Measurements from ENCODE around the gene ARHGAP44. TPM values are rescaled to one million over a fixed set of nuclear protein-coding genes. Genes with fewer than 3 reads are reported as not detected.

ARHGAP44 gene
- total RNA-seq, 1 experiment from 2014 or later: 0.40 TPM

- H3K36me3 ChIP-seq (ENCODE audit: low read depth, low read length): no peaks in the 10 kb centered on the region
These were observed 178.7 kb downstream of the ARHGAP44 start for GRCh38 chr17:12967962-12968361.

DNA sequence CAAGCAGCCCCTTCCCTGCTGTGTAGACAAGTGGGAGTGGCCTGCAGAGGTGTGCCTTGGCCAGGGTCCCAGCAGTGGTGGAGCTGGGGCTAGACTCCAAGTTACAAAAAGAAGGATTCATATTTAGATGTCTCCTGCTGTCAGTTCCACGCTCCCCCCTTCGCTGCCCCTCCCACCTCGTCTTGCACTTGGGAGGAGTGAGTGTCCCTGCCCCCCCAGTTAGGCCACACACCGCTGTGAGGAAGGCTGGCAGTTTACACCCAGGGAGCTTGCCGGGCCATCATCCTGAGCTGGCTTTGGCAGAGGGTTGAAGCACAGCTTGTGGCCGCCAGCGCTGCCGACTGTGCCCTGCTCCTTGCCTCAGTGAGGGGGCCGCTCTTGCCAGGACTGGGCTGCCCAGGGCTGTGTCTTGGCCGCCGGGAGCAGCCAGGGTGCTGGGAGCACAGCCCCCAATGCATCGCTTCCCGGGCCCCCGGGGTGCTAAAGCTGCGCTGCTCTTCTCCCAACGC, 184.3 kb downstream of the ARHGAP44 start:
- H4K20me1 ChIP-seq (ENCODE audit: low read length): no peaks in the 10 kb centered on the region
- CTCF ChIA-PET: no interaction called here
- H3K4me2 ChIP-seq (ENCODE audit: low read length): no peak overlapping the region
- peaks cover 20% of the 10 kb centered on the region for H3K27me3 ChIP-seq (ENCODE audit: low read length)
- TF ChIP-seq CTCF (conservative IDR thresholded peaks at IDR 0.05; ENCODE audit: low read depth, low read length) (no peak), EZH2 (IDR thresholded peaks at IDR 0.05; ENCODE audit: low read length, unreplicated experiment) (no peak), EZH2phosphoT487 (IDR thresholded peaks at IDR 0.05; ENCODE audit: borderline replicate concordance, low read length) (no peak)
- DNase-seq (no peak), ATAC-seq (no peak)
- no peaks in the 10 kb centered on the region for H3F3A ChIP-seq (ENCODE audit: low read length, unreplicated experiment)
- no peak overlapping the region for H3K9ac ChIP-seq (ENCODE audit: low read length)
- H3K27ac ChIP-seq (ENCODE audit: low read length): no peak overlapping the region
- no peaks in the 10 kb centered on the region for H3K9me2 ChIP-seq (replicated peaks; ENCODE audit: low read length)
- H3K4me3 ChIP-seq (ENCODE audit: low read length): no peak overlapping the region
- no peaks in the 10 kb centered on the region for H3K4me1 ChIP-seq (ENCODE audit: insufficient read depth, low read length)
- no TSS peak for BruUV-seq (replicated peaks)
- H3K79me2 ChIP-seq (ENCODE audit: low read length): no peaks in the 10 kb centered on the region
- no peak overlapping the region for H2AFZ ChIP-seq (ENCODE audit: low read length)
- no peaks in the 10 kb centered on the region for H3K36me3 ChIP-seq (ENCODE audit: low read depth, low read length)
- POLR2A ChIA-PET (ENCODE audit: unreplicated experiment): no interaction called here
- intact Hi-C loops (cut with micrococcal nuclease): no loop called here
- no peaks in the 10 kb centered on the region for H3K9me3 ChIP-seq (ENCODE audit: low read length)

More at GRCh38 chr17:12967962-12968361, 178.7 kb downstream of the ARHGAP44 start:
- no peaks in the 10 kb centered on the region for H3K4me1 ChIP-seq (ENCODE audit: insufficient read depth, low read length)
- ATAC-seq (no peak), DNase-seq (no peak)
- H2AFZ ChIP-seq (ENCODE audit: low read length): no peak overlapping the region
- intact Hi-C loops (cut with micrococcal nuclease): no loop called here
- BruUV-seq (replicated peaks): no TSS peak
- no peak overlapping the region for H3K4me2 ChIP-seq (ENCODE audit: low read length)
- H3K79me2 ChIP-seq (ENCODE audit: low read length): no peaks in the 10 kb centered on the region
- H3K27me3 ChIP-seq (ENCODE audit: low read length): peaks cover 45% of the 10 kb centered on the region
- no peak overlapping the region for H3K27ac ChIP-seq (ENCODE audit: low read length)
- H3K9me3 ChIP-seq (ENCODE audit: low read length): no peaks in the 10 kb centered on the region
- ChIA-PET POLR2A (ENCODE audit: unreplicated experiment) (no interaction called here), CTCF (no interaction called here)
- H3K9me2 ChIP-seq (replicated peaks; ENCODE audit: low read length): no peaks in the 10 kb centered on the region
- no peak overlapping the region for H3K4me3 ChIP-seq (ENCODE audit: low read length)
- TF ChIP-seq EZH2phosphoT487 (IDR thresholded peaks at IDR 0.05; ENCODE audit: borderline replicate concordance, low read length): no peak
- TF ChIP-seq CTCF (conservative IDR thresholded peaks at IDR 0.05; ENCODE audit: low read depth, low read length): no peak
- TF ChIP-seq EZH2 (IDR thresholded peaks at IDR 0.05; ENCODE audit: low read length, unreplicated experiment): no peak
- no peak overlapping the region for H3K9ac ChIP-seq (ENCODE audit: low read length)
- no peaks in the 10 kb centered on the region for H3F3A ChIP-seq (ENCODE audit: low read length, unreplicated experiment)
- no peaks in the 10 kb centered on the region for H4K20me1 ChIP-seq (ENCODE audit: low read length)

DNA sequence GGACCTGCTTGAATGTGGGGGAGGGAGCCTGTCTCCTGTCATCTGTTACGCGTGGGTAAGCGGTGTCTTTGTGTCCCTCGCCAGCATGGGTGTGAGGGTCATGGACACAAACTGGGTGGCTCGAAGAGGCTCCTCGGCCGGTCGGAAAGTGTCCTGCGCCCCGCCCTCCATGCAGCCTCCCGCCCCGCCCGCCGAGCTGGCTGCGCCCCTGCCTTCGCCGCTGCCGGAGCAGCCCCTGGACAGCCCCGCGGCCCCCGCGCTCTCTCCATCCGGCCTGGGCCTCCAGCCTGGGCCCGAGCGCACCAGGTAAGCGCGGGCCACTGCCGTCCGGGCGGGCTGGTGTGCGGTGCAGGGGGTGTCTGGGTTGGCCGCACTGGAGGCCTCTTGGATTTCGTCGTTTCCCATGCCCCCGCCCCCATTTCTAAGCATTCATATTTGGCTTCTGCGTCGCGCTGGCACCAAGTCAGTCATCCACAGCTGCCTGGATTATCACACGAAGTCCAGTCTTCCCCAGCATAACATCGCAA, 184.8 kb downstream of the ARHGAP44 start:
- no TSS peak for BruUV-seq (replicated peaks)
- ATAC-seq (no peak), DNase-seq (no peak)
- H3K27me3 ChIP-seq (ENCODE audit: low read length): peaks cover 20% of the 10 kb centered on the region
- no peaks in the 10 kb centered on the region for H3K36me3 ChIP-seq (ENCODE audit: low read depth, low read length)
- intact Hi-C loops (cut with micrococcal nuclease): no loop called here
- no peaks in the 10 kb centered on the region for H3K4me1 ChIP-seq (ENCODE audit: insufficient read depth, low read length)
- H3K27ac ChIP-seq (ENCODE audit: low read length): no peak overlapping the region
- no peak overlapping the region for H3K9ac ChIP-seq (ENCODE audit: low read length)
- no peaks in the 10 kb centered on the region for H3K9me3 ChIP-seq (ENCODE audit: low read length)
- H3K4me2 ChIP-seq (ENCODE audit: low read length): no peak overlapping the region
- H3K4me3 ChIP-seq (ENCODE audit: low read length): no peak overlapping the region
- TF ChIP-seq CTCF (conservative IDR thresholded peaks at IDR 0.05; ENCODE audit: low read depth, low read length) (no peak), EZH2 (IDR thresholded peaks at IDR 0.05; ENCODE audit: low read length, unreplicated experiment) (no peak), EZH2phosphoT487 (IDR thresholded peaks at IDR 0.05; ENCODE audit: borderline replicate concordance, low read length) (no peak)
- no peak overlapping the region for H2AFZ ChIP-seq (ENCODE audit: low read length)
- no peaks in the 10 kb centered on the region for H3K79me2 ChIP-seq (ENCODE audit: low read length)
- CTCF ChIA-PET: no interaction called here
- no peaks in the 10 kb centered on the region for H3F3A ChIP-seq (ENCODE audit: low read length, unreplicated experiment)
- no peaks in the 10 kb centered on the region for H3K9me2 ChIP-seq (replicated peaks; ENCODE audit: low read length)
- no peaks in the 10 kb centered on the region for H4K20me1 ChIP-seq (ENCODE audit: low read length)
- POLR2A ChIA-PET (ENCODE audit: unreplicated experiment): no interaction called here
